ENCODE results near the gene KCNG4. TPM values are rescaled to one million over a fixed set of nuclear protein-coding genes. Genes with fewer than 3 reads are reported as not detected.
"Not testable (repeated sequence)": the region's sequence is repeated elsewhere in the genome, so short reads cannot be mapped to it uniquely, and the experiment has no call there.

KCNG4 gene
- total RNA-seq, 1 experiment from 2014 or later = not detected

- no peaks in the 10 kb centered on the region for H3K36me3 ChIP-seq
- no peak overlapping the region for H3K4me3 ChIP-seq
- no peaks in the 10 kb centered on the region for H3K27me3 ChIP-seq
- H3K9me3 ChIP-seq = no peaks in the 10 kb centered on the region
- no peak for DNase-seq
Observed at GRCh38 chr16:84225571-84225970, 14.2 kb downstream of the KCNG4 start.

- H3K27me3 ChIP-seq = no peaks in the 10 kb centered on the region
- no peak overlapping the region for H3K4me3 ChIP-seq
- H3K9me3 ChIP-seq = no peaks in the 10 kb centered on the region
- no peaks in the 10 kb centered on the region for H3K36me3 ChIP-seq
- no peak for DNase-seq
Observed at GRCh38 chr16:84225126-84225525, 14.7 kb downstream of the KCNG4 start.

GRCh38 chr16:84224554-84224953 lies 15.3 kb downstream of the KCNG4 start:
- Histone ChIP-seq H3K27me3 (no peaks in the 10 kb centered on the region), H3K36me3 (no peaks in the 10 kb centered on the region), H3K4me3 (no peak overlapping the region), H3K9me3 (no peaks in the 10 kb centered on the region)
- no peak for DNase-seq

- no peak for DNase-seq
- no peak overlapping the region for H3K4me3 ChIP-seq
- H3K27me3 ChIP-seq = no peaks in the 10 kb centered on the region
- H3K9me3 ChIP-seq = no peaks in the 10 kb centered on the region
- no peaks in the 10 kb centered on the region for H3K36me3 ChIP-seq
Observed at GRCh38 chr16:84223456-84223855, 16.4 kb downstream of the KCNG4 start.

GRCh38 chr16:84220851-84221250 lies 19.0 kb downstream of the KCNG4 start:
- Histone ChIP-seq H3K4me3 (no peak overlapping the region), H3K36me3 (no peaks in the 10 kb centered on the region), H3K9me3 (no peaks in the 10 kb centered on the region), H3K27me3 (no peaks in the 10 kb centered on the region)
- no peak for DNase-seq

- Histone ChIP-seq H3K4me3 (no peak overlapping the region), H3K9me3 (no peaks in the 10 kb centered on the region)
- DNase-seq = no peak
Observed at GRCh38 chr16:84218956-84219355, 20.9 kb downstream of the KCNG4 start.

GRCh38 chr16:84218176-84218823 lies 21.5 kb downstream of the KCNG4 start:
- DNase-seq = no peak
- H3K36me3 ChIP-seq = no peaks in the 10 kb centered on the region
- no peak overlapping the region for H3K4me3 ChIP-seq
- no peaks in the 10 kb centered on the region for H3K27me3 ChIP-seq
- no peaks in the 10 kb centered on the region for H3K9me3 ChIP-seq

More at GRCh38 chr16:84218956-84219355, 20.9 kb downstream of the KCNG4 start:
- Histone ChIP-seq H3K36me3 (no peaks in the 10 kb centered on the region), H3K27me3 (no peaks in the 10 kb centered on the region)

GRCh38 chr16:84216144-84216543 lies 23.7 kb downstream of the KCNG4 start:
- H3K27me3 ChIP-seq, DNase-seq, H3K36me3 ChIP-seq, H3K4me3 ChIP-seq, H3K9me3 ChIP-seq: not testable (repeated sequence)

GRCh38 chr16:84215531-84215930 lies 24.3 kb downstream of the KCNG4 start:
- H3K27me3 ChIP-seq = no peaks in the 10 kb centered on the region
- DNase-seq = no peak
- H3K9me3 ChIP-seq = no peaks in the 10 kb centered on the region
- H3K36me3 ChIP-seq = no peaks in the 10 kb centered on the region
- no peak overlapping the region for H3K4me3 ChIP-seq

- Histone ChIP-seq H3K4me3 (no peak overlapping the region), H3K36me3 (no peaks in the 10 kb centered on the region), H3K9me3 (no peaks in the 10 kb centered on the region), H3K27me3 (no peaks in the 10 kb centered on the region)
- no peak for DNase-seq
Observed at GRCh38 chr16:84214451-84215066, 25.3 kb downstream of the KCNG4 start.

- DNase-seq = no peak
- no peaks in the 10 kb centered on the region for H3K36me3 ChIP-seq
- no peaks in the 10 kb centered on the region for H3K9me3 ChIP-seq
- no peak overlapping the region for H3K4me3 ChIP-seq
- no peaks in the 10 kb centered on the region for H3K27me3 ChIP-seq
Observed at GRCh38 chr16:84212631-84213030, 27.2 kb downstream of the KCNG4 start.

- no peaks in the 10 kb centered on the region for H3K9me3 ChIP-seq
- no peak for DNase-seq
- H3K27me3 ChIP-seq = no peaks in the 10 kb centered on the region
- H3K4me3 ChIP-seq = no peak overlapping the region
- no peaks in the 10 kb centered on the region for H3K36me3 ChIP-seq
Observed at GRCh38 chr16:84212154-84212553, 27.7 kb downstream of the KCNG4 start.

- H3K9me3 ChIP-seq = no peaks in the 10 kb centered on the region
- H3K27me3 ChIP-seq = no peaks in the 10 kb centered on the region
- no peak overlapping the region for H3K4me3 ChIP-seq
- no peak for DNase-seq
- H3K36me3 ChIP-seq = no peaks in the 10 kb centered on the region
Observed at GRCh38 chr16:84209989-84210388, 29.8 kb downstream of the KCNG4 start.

GRCh38 chr16:84207879-84208278 lies 31.9 kb downstream of the KCNG4 start:
- Histone ChIP-seq H3K9me3 (no peaks in the 10 kb centered on the region), H3K36me3 (no peaks in the 10 kb centered on the region), H3K27me3 (no peaks in the 10 kb centered on the region), H3K4me3 (no peak overlapping the region)
- no peak for DNase-seq

GRCh38 chr16:84207251-84207650 lies 32.6 kb downstream of the KCNG4 start:
- DNase-seq = no peak

GRCh38 chr16:84205976-84206691 lies 33.7 kb downstream of the KCNG4 start:
- Histone ChIP-seq H3K9me3 (no peaks in the 10 kb centered on the region), H3K36me3 (no peaks in the 10 kb centered on the region), H3K27me3 (no peaks in the 10 kb centered on the region), H3K4me3 (no peak overlapping the region)
- no peak for DNase-seq

More at GRCh38 chr16:84207251-84207650, 32.6 kb downstream of the KCNG4 start:
- no peaks in the 10 kb centered on the region for H3K36me3 ChIP-seq
- no peaks in the 10 kb centered on the region for H3K27me3 ChIP-seq
- H3K4me3 ChIP-seq = no peak overlapping the region
- H3K9me3 ChIP-seq = no peaks in the 10 kb centered on the region

- not testable (repeated sequence) for H3K36me3 ChIP-seq, H3K9me3 ChIP-seq, H3K4me3 ChIP-seq, DNase-seq, H3K27me3 ChIP-seq
Observed at GRCh38 chr16:84205123-84205522, 34.7 kb downstream of the KCNG4 start.

GRCh38 chr16:84204551-84204950 lies 35.3 kb downstream of the KCNG4 start:
- not testable (repeated sequence) for H3K27me3 ChIP-seq, H3K36me3 ChIP-seq, H3K4me3 ChIP-seq, DNase-seq, H3K9me3 ChIP-seq
